ENCODE measurements around the gene KCNG1. TPM values are rescaled to one million over a fixed set of nuclear protein-coding genes. Genes with fewer than 3 reads are reported as not detected.

Gene KCNG1
- total RNA-seq, 1 experiment from 2014 or later = 7.7 TPM

GRCh38 chr20:51036226-51036625 is 13.3 kb upstream of the KCNG1 start:
- no peak for DNase-seq (ENCODE audit: low read depth)

- no peak for DNase-seq (ENCODE audit: low read depth)
Observed at GRCh38 chr20:51034988-51035656, 12.2 kb upstream of the KCNG1 start.

GRCh38 chr20:51034476-51034875 is 11.6 kb upstream of the KCNG1 start:
- no peak for DNase-seq (ENCODE audit: low read depth)

GRCh38 chr20:51029963-51030920 is 7.3 kb upstream of the KCNG1 start:
- no peak for DNase-seq (ENCODE audit: low read depth)

- DNase-seq (ENCODE audit: low read depth) = no peak
Observed at GRCh38 chr20:51029556-51029955, 6.6 kb upstream of the KCNG1 start.

DNA sequence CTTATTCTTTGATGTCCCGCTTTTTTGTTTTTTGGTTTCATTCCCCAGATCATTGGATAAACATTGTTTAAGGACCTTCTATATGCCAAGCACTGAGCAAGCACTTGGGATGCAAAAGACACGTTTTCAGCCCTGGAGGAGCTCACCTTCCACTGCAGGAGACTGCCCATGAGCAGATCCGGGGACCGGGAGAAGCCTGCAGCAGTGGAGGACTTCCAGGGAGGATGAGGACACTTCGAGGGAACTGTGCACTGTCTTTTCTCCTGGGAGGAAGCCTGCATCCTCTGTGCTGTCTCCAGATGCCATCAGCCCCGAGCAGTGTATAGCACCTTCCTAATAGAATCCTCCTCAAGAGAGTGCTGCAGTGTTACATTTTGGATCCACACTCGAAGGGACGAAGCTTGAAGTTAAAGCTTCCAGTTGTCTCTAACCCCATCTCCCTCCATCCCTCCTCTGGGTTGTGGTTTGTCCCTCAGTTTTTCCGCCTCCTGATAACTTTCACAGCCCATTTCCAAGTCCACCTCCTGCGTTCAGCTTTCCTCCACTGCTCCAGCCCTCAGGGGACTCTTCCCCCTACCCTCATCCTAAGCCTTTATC is 5.8 kb upstream of the KCNG1 start:
- DNase-seq (ENCODE audit: low read depth) = peak; percentile 23

GRCh38 chr20:51027035-51027795 is 4.3 kb upstream of the KCNG1 start:
- no peak for DNase-seq (ENCODE audit: low read depth)

GRCh38 chr20:51026269-51026668 is 3.4 kb upstream of the KCNG1 start:
- peak; percentile 41 for DNase-seq (ENCODE audit: low read depth)

DNA sequence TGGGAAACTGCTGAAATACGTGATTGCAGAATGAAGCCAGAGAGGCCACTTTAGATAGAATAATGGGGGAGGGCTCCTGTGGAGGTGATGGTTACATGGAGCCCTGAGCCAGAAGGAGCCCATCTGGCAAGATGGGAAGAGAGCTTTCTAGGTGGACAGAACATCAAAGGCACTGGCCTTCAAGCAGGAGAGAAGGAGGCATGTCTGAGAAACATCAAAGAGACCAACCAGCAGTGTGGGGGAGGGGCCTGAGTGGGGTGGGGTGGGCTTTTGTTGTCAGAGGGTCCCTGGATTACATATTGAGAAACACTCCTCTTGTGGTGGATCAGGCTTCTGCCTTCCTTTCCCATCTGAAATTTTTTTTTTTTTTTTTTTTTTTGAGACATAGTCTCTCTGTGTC is 1.9 kb upstream of the KCNG1 start:
- DNase-seq (ENCODE audit: low read depth) = no peak

DNA sequence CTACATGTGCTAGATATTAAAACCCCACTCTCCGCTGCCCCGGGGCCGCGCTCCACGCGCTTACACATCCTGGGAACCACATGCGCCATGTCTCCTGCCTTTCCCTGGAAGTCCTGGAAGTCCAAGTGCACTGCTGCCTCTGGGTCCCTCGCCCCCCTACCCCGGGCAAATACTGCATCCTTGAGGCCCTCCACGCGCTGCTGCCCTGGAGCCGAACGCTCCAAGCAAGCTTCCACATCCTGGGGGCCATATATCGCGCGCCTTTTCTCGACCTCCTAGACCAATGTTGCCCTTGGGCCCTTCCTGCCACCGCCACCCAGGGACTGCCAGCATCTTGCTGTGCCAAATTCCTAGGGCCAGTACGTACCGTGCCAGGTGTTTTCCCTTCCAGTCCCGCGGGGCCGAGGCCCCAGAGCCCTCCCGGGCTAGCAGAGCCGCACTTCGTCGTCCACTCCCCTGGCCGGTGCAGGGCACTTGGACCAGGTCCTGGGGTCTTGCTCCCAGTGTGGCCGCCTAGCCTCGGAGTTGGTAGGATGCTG is 779 bp upstream of the KCNG1 start:
- DNase-seq (ENCODE audit: low read depth) = peak; percentile 37

DNA sequence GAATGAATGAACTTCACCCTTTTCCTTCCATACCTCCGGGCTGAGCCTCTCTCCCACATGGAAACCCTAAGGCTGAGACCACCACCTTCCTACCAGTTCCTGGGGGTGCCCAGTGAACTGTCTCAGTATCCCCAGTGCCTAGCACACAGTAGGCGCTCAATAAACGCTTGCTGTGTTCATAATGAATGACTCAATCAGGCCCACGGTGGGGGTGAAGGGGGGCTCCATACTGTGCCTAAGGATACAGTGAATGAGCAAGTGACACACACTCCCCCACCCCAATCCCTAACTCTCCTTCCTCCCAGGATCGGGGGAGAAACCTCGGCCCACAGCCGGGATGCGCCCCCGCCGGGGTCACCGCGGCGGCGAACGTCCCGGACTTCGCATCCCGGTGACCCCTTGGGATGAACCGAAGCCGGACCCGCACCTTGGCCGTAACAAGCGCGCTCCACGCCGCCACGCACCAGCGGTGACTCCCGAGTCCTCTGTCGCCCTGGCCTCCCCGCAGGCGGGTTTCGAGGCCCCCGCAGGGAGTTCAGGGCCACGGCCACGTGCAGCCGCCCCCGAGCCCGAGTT is 592 bp downstream of the KCNG1 start:
- no peak for DNase-seq (ENCODE audit: low read depth)

DNA sequence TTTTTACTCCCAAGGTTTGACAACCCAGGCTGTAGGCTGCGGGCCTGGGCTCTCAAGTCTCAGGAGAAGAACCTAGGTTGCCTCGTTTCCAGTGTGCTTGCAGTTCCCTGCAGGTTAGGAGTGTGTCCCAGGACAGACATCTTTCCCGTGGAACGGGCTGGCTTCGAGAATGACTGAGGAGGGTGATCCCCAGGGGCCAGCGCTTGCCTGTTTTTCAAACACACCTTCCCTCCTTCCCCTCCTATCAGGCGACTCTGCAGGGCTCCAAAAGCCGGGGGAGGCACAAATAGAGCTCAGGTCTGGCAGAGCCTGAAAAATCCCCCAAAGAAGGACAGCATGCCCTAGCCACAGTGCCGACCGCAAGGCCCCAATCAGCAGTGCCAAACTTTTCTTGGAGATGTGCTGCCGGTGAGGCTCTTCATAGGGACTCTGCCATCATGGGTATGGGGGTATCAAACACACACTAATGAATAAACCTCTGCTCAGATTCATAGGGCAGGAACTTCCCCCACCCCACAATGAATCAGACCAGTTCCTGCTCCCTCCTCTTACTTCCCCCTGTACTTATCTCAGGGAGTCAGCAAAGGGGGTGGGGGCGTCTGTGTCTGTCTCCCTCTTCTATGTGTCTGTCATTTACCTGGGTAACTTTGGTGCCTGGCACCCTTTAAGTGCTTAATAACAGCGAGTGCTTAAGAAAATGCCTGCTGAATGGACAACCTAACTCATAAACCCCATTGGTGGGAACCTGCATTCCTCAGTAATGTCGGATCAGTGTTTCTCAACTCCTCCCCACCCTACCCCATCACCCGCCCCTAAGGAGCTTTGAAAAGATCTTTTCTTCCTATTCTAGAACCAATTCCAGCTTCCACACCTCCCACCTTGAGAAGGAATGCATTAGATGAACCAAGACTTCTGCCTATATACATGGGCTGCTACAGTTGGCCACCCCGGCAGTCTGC is 1.6 kb downstream of the KCNG1 start:
- no peak for DNase-seq (ENCODE audit: low read depth)

GRCh38 chr20:51020657-51021056 is 2.2 kb downstream of the KCNG1 start:
- DNase-seq (ENCODE audit: low read depth) = no peak

DNA sequence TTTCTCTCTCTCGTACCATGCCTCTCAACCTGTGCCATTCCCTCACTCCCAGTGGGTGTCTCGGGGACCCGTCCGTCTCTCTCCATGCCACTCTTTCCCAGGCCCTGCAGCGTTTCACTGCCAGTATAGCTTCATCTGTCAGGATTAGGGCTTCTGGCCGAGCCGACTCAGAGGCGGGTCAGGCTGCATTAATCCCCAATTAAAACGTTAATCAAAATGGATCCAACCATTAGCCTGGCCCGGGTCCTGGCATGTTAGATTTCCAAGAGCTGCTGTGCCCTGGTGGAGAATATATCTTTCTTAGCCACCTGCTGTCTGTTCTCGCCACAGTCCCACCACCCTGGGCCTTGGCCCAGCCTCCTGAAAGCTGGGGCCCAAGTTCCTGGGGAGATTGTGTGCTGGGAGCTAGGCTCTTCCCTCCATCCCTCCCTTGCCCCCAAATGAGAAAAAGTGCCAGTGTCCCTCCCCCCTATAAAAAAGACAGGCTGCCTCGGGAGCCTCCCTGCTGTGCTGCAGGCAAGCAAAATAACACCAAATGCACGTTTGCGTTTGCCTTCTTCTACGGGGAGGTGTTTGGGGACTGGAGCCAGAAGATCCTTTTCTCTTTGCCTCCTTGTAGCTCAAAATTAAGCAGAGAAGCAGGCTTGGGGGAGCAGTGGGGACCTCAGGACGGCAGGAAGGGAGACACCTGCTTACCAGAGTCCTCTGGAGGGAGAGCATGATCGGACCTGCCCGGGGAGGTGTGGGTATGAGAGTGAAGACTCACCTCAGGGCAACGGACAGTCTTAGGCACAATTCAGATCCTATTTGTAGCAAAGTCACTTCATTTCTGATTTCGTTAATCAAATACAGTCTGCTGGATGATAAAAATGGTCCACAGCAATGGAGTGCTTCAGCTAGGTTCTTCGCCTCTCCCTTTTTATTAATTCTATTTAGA is 3.0 kb downstream of the KCNG1 start:
- no peak for DNase-seq (ENCODE audit: low read depth)

DNA sequence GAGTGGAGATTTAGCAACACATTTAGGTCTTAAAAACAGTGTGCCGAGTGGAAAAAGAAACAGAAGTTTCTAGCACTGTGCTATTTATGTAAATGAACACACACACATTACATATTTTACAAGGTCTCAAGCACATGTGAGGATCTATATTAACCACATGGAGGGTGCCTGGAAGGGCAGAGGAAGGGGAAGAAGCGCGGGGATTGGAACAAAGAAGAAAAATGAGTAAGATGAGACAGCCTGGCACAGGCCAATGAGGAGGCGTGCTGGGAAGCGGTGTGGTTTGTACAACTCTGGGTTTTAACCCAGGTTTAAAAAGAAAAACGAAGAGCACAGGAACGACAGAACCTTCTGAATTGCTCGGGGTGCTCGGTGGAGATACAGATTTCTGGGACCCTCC is 5.7 kb downstream of the KCNG1 start:
- no peak for DNase-seq (ENCODE audit: low read depth)

DNA sequence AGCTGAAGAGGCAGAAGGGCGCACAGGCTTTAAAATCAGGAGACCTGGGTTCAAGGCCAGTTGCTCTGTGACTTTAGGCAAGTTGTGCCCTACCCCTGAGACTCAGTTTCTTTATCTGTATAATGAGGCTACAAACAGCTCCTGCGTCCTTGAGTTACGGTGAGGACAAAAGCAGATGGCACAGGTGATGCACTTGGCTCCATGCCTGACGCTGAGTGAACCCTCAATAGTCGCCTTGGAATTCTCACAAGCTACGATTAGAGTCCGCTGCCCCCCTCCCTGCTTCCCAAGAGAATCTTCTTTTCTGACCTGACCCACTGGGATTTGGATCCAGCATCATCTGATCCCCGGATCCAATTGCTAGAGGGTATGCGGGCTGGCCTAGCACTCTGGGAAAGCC is 6.4 kb downstream of the KCNG1 start:
- DNase-seq (ENCODE audit: low read depth) = no peak

DNA sequence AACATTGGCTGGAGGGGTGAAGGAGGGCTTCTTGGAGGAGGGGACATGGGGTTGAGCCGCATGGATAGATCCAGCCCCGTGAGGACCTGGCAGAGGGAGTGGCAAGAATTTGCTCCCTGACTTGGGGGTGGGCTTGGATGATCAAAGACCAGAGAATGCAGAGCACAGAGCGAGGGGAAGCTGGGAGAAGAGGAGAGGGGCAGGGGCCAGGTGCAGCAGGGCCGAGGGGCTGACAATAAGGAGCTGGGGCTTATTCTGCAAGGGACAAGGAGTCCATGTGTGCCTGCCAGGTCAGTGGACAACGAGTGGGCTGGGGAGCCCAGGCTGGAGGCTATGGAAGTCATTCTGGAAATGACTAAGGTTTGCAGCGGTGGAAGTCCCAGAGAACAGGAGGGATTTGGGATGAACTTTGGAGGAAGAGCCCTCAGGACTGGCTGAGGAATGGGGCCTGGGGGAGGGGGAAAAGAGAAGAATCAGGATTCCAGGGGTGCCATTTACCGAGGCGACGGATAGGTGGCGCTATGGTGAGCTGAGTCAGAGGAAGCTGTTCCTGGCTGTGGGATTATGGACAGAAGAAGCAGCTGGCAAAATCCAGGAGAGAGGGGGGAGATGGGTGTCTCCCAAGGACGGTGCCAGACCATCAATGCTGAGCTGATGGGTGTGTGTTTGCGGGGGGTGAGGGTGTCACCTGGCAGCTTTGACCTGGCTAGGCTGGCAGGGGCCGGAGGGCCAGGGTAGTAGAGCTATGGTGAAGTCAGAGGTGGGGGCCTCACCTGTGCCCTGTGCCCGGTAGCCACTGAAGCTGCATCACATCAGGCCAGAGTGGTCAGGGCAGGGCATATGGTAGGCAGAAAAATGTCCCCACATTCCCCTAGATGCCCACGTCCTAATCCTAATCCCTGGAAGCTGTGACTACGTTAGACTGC is 7.8 kb downstream of the KCNG1 start:
- DNase-seq (ENCODE audit: low read depth) = peak; percentile 64
